Skin of body (tissue), 2 donors: ENCODE data around the gene IFT22. TPM values are rescaled to one million over a fixed set of nuclear protein-coding genes. Genes with fewer than 3 reads are reported as not detected.
"Not testable (repeated sequence)": the region's sequence is repeated elsewhere in the genome, so short reads cannot be mapped to it uniquely, and the experiment has no call there.

Experiments
- DNase-seq: peaks from one replicate; lab custom pipeline; 2025; lab: John Stamatoyannopoulos, UW
- total RNA-seq: library from RNA; depleted of rRNA; stranded (reverse); fragments of >200 nt; gene quantifications from one replicate; pipeline ENCODE4 v1.2.3, GENCODE V29; 2014

Gene IFT22
- 15.6 TPM for total RNA-seq

DNA sequence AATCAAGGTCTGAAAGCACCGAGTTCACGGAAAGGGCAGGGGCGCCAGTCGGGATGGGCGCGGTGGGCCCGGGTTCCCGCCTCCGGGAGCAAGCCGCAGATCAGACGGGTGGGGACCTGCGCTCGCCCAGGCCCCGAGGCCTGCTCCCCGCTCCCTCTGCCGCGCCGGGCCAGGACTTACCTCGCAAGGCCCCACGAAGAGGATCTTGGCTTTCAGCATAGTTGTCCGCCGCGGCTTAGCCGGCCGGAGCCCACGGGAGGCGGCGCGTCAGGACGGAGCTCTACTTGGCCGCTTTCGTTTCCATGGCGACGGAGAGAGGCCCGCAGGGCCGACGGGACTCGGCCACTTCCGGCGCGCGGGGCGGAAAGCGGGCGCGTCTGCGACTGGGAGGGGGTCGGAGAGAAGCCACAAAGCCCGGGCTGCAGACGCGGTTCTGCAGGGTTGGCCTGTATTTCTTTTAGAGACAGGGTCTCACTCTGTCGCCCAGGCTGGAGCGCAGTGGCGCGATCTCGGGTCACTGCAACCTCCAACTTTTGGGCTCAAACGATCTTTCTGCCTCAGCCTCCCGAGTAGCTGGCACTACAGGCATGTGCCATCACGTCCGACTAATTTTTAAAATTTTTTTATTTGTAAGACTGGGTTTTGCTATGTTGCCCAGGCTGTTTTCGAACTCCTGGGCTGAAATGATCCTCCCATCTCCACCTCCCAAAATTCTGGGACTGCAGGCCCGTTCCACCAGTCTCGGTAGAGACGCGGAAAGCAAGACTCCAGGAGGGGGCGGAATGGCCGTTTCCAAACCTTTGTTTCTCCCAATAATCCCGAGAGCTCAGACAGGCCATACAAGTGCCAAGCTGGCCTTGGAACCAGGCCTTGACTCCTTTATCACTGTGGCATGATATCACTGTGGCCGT, at the start of gene IFT22:
IFT22 (minus strand) TSS at position 322 of the 911 bp plus-strand sequence; CDS start at position 219, 103 bp downstream.
- DNase-seq = peak; percentile 68

- DNase-seq = no peak
Observed at GRCh38 chr7:101370836-101371235, 49.2 kb upstream of the IFT22 start.

DNA sequence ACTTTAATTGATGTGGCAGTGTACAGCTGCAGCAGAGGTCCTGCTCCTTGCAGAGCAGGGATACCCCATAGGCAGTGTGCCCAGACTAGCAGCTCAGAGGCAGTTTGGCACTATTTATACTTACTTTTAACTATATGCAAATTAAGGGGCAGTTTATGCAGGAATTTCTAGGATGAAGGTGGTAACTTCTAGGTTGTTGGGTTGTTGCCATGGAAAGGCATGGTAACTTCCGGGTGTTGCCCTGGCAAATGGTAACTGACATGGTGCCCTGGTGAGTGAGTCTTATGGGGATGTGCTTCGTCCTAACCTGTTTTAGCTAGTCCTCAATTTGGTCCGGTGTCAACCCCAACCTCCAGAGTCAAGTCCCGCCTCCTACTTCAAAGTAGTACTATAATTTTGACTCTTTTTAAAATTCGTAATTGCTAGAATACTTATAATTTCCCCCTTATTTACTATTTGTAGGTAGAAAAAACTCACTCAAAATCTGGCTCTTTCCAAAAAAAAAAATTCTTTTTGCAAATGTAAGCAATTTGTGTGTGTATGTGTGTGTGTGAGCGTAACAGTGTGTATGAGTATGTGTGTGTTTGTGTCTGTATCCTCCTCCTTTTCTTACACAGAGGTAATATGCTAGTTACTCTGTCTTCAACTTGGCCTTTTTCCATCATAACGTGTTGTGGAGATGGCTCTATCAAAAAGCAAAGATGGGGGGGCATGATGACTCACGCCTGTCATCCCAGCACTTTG, 47.0 kb upstream of the IFT22 start:
- DNase-seq = no peak

DNA sequence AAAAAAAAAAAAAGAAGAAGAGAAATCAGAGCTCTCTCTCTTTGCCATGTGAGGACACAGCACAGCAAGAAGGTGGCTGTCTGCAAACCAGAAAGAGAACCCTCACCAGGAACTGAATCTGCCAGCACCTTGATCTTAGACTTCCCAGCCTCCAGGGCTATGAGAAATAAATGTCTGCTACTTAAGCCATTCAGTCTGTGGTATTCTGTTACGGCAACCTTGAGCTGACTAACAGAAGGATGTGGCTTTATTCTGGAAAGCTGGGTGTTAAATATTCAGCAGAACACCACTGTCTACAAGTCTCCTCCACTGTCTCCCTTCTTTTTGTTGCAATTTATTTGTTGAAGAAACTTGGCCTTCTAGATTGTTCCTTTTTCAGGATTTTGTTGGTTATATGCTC, 46.1 kb upstream of the IFT22 start:
- DNase-seq = no peak

DNA sequence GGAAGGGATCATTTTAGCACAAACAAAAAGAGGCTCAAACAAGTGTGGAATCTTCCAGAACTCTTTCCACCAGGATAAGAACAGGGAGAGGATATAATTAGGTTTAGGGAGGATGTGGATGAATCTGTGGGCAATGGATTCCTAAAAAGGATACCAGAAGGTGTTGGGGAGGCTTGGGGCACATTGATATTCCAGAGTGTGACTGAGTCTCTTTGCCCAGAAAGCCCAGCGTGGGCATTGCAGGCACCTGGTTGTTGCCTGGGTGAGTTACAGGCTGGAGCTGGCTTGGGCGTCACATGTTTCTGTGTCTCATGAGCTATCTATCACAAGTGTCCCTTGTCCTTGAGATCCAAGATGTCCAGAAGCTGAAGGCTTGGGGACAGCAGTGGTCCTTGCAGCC, 44.3 kb upstream of the IFT22 start:
- no peak for DNase-seq

GRCh38 chr7:101363734-101364374, 42.2 kb upstream of the IFT22 start:
- peak; percentile 54 for DNase-seq

DNA sequence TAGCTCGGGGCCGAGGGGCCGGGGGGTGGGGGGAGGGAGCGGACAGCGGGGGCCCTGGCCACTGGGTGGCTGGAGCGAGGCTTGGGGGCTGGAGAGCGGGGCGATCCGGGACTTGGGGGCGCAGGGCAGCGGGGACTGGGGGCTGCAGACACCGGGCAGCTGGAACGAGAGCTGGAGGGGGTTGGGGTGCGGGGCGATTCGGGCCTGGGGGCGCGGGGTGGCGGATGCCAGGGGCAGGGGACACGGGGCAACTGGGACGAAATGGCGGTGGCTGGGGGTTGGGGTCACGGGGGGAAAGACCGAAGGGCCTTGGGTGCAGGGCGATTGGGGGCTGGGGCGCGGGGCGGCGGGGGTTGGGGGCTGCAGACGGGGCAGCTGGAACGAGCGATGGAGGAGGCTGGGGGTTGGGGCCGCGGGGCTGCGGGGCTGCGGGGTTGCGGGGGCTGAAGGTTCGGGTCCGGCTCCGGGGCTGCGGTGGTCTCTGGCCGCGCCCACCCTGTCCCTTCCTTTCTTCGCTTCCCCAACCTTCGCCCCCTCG, 41.7 kb upstream of the IFT22 start:
- DNase-seq = no peak

GRCh38 chr7:101362334-101363195, 41.0 kb upstream of the IFT22 start, which contains the start of gene COL26A1:
Gene COL26A1, plus strand, starts transcription at chr7:101362875. Its CDS starts 158 bp downstream, at chr7:101363033.
- no peak for DNase-seq

GRCh38 chr7:101357433-101357832, 35.8 kb upstream of the IFT22 start:
- no peak for DNase-seq

DNA sequence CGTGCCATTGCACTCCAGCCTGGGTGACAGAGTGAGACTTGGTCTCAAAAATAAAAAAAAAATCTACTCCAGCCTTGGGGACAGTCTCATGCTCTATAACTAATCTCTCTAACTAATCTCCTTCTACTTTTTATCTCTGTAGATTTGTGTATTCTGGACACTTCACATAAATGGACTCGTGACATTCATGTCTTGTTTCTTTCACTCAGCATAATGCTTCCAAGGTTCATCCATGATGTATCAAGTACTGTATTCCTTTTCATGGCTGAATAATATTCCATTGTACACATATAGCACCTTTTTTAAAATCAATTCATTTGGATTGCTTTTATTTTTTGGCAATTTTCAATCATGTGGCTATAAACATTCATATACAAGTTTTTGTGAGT, 31.3 kb upstream of the IFT22 start:
- no peak for DNase-seq

- DNase-seq = not testable (repeated sequence)
Observed at GRCh38 chr7:101349300-101349699, 27.7 kb upstream of the IFT22 start.

DNA sequence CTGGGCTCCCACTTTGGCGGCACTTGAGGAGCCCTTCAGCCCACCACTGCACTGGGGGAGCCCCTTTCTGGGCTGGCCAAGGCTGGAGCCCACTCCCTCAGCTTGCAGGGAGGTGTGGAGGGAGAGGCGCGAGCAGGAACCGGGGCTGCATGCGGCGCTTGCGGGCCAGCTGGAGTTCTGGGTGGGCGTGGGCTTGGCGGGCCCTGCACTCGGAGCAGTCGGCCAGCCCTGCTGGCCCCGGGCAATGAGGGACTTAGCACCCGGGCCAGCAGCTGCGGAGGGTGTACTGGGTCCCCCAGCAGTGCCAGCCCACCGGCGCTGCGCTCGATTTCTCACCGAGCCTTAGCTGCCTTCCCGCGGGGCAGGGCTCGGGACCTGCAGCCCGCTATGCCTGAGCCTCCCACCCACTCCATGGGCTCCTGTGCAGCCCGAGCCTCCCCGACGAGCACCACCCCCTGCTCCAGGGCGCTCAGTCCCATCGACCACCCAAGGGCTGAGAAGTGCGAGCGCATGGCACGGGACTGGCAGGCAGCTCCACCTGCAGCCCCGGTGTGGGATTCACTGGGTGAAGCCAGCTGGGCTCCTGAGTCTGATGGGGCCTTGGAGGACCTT, 26.9 kb upstream of the IFT22 start:
- DNase-seq = not testable (repeated sequence)

GRCh38 chr7:101347477-101347876, 25.9 kb upstream of the IFT22 start:
- no peak for DNase-seq

DNA sequence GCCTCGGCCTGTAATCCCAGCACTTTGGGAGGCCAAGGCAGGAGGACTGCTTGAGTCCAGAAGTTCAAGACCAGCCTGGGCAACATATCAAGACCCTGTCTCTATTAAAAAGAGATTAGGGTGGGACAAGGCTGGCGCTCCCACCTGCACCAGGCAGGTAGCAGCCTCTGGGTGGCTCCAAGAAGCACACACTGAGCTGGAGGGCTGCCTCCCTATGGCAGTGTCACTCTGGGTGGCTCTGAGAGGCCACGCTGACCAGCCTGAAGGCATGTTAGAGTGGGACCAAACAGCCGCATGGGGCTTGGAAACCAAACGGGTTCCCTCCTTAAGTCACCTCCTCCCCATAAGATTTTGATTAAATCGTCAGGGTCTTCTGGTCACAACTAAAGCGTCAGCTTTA, 21.3 kb upstream of the IFT22 start:
- DNase-seq = no peak

DNA sequence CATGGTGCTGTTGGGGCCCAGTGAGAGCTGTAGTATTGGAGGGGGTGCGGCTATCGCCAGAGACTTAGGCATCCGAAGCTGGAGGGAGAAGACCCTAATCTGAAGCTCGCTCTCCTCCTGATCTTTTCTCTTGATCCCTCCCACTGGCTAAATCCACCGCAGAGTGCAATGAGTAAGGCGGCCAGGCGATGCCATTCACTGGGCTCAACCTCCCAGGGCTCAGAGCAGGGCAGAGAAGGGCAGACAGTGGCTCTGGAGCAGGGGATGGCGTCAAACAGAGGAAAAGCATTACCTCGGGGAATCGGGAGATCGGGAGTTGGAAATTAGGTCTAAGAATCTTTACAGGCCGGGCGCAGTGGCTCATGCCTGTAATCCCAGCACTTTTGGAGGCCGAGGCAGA, 18.8 kb upstream of the IFT22 start:
- no peak for DNase-seq

GRCh38 chr7:101333912-101334311, 12.3 kb upstream of the IFT22 start:
- no peak for DNase-seq

DNA sequence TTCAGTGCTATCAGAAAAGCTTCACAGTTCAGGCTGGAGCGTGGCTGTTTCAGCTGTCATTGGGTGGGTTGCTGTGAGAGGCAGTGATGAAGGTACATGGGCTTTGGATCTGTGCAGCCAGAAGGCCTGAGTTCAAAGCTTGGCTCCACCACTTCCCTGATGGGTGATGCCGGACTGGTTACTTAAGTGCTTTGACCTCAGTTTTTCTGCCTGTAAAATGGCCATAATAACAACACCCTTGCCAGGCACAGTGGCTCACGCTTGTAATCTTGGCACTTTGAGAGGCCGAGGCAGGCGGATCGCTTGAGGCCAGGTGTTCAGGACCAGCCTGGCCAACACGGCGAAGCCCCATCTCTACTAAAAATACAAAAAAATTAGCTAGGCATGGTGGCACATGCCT, 10.4 kb upstream of the IFT22 start:
- DNase-seq = no peak

- no peak for DNase-seq
Observed at GRCh38 chr7:101330011-101330484, 8.4 kb upstream of the IFT22 start.

- no peak for DNase-seq
Observed at GRCh38 chr7:101328159-101328558, 6.5 kb upstream of the IFT22 start.

DNA sequence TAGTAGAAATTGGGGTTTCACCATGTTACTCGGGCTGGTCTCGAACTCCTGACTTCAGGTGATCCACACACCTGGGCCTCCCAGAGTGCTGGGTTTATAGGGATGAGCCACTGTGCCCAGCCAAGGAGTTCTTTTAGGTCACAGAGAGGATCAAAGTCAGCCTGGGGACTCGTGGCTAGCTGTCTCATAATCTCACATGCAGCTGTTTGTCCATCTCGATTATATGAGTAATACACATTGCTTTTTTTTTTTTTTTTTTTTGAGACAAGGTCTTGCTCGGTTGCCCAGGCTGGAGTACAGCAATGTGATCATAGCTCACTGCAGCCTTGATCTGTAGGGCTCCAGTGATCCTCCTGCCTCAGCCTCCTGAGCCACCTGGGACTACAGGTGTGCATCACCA, 2.2 kb downstream of the IFT22 start:
- DNase-seq = no peak
